Measurements from ENCODE around the gene DSG1.

Gene DSG1

GRCh38 chr18:31297248-31297647 lies 20.7 kb upstream of the DSG1 start:
- DNase-seq (ENCODE audit: low spot score): no peak
- in situ Hi-C loops (cut with MboI; ENCODE audit: low pct_unique_long_range_greater_than_20kb, low sequenced_read_pairs, unreplicated experiment): no loop called here
- no peak for TF ChIP-seq CTCF (IDR thresholded peaks at IDR 0.05; ENCODE audit: extremely low read depth, insufficient read depth, missing control alignments)

DNA sequence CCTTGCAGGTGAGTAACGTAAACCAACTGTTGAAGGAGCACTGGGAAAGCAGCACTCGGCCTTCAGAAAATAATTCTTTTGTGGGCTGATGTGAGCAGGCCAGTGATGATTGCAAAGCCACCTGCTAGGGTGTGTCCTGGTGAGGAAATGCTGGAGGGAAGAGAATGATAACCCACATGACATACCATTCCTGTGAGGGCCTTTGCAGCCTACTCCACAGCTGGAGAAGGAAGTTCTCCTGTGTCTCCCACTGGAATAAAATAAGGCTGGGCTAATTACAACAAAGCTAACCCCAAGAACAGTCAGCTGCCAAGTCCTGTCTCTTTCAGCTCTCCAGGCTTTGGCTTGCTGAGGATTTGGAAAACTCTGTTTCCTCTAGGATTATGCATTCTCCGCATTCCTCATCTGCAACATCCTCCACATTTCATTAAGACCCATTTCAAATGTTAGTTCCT lies 16.7 kb upstream of the DSG1 start:
- in situ Hi-C loops (cut with MboI; ENCODE audit: low pct_unique_long_range_greater_than_20kb, low sequenced_read_pairs, unreplicated experiment): no loop called here
- TF ChIP-seq CTCF (IDR thresholded peaks at IDR 0.05; ENCODE audit: extremely low read depth, insufficient read depth, missing control alignments): no peak
- DNase-seq (ENCODE audit: low spot score): no peak

DNA sequence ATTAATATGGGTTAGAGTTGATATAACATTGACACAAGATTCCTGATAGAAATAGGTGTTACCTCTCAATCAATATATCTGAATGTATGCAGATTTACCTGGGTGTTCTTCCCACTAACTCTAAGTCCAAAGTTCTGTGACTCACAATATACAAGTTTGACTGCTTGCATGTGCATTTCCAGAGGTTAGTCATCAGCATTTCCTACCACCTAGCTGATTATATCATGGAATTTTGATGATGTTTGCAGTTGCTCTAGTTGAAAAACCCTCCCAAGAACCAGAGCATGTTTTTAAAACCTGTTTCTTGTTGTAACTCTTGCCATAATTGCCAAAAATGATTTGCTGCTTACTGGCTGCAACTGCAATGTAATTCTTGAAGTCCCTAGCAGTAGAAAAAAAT lies 15.0 kb upstream of the DSG1 start:
- no peak for TF ChIP-seq CTCF (IDR thresholded peaks at IDR 0.05; ENCODE audit: extremely low read depth, insufficient read depth, missing control alignments)
- no peak for DNase-seq (ENCODE audit: low spot score)
- in situ Hi-C loops (cut with MboI; ENCODE audit: low pct_unique_long_range_greater_than_20kb, low sequenced_read_pairs, unreplicated experiment): no loop called here

- no peak for TF ChIP-seq CTCF (IDR thresholded peaks at IDR 0.05; ENCODE audit: extremely low read depth, insufficient read depth, missing control alignments)
- DNase-seq (ENCODE audit: low spot score): no peak
- in situ Hi-C loops (cut with MboI; ENCODE audit: low pct_unique_long_range_greater_than_20kb, low sequenced_read_pairs, unreplicated experiment): no loop called here
These were observed 14.2 kb upstream of the DSG1 start for GRCh38 chr18:31303771-31304170.

DNA sequence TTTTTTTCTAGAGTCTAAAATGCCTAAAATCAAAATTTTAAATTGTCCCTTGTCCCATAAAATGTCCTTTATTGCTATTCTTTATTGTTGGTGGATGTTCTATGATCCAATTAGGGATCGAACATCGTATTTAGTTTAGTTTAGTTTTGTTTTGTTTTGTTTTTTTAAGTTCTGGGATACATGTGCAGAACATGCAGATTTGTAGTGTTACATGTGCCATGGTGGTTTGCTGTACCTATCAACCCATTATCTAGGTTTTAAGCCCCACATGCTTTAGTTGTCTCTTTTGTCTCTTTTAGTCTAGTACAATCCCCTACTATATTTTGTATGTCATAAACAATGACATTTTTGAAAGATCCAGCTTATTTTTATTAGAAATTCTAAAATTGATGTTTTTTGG lies 8.8 kb upstream of the DSG1 start:
- no peak for DNase-seq (ENCODE audit: low spot score)
- TF ChIP-seq CTCF (IDR thresholded peaks at IDR 0.05; ENCODE audit: extremely low read depth, insufficient read depth, missing control alignments): no peak
- in situ Hi-C loops (cut with MboI; ENCODE audit: low pct_unique_long_range_greater_than_20kb, low sequenced_read_pairs, unreplicated experiment): no loop called here

- no peak for DNase-seq (ENCODE audit: low spot score)
- TF ChIP-seq CTCF (IDR thresholded peaks at IDR 0.05; ENCODE audit: extremely low read depth, insufficient read depth, missing control alignments): no peak
- in situ Hi-C loops (cut with MboI; ENCODE audit: low pct_unique_long_range_greater_than_20kb, low sequenced_read_pairs, unreplicated experiment): no loop called here
These were observed 986 bp upstream of the DSG1 start for GRCh38 chr18:31316974-31317373.

GRCh38 chr18:31321719-31322118 lies 3.8 kb downstream of the DSG1 start:
- no peak for DNase-seq (ENCODE audit: low spot score)
- in situ Hi-C loops (cut with MboI; ENCODE audit: low pct_unique_long_range_greater_than_20kb, low sequenced_read_pairs, unreplicated experiment): no loop called here
- no peak for TF ChIP-seq CTCF (IDR thresholded peaks at IDR 0.05; ENCODE audit: extremely low read depth, insufficient read depth, missing control alignments)

All from GM13977 (cell line).